Activated CD4-positive, CD25-positive, alpha-beta regulatory T cell treated with anti-CD3 and anti-CD28 coated beads, Interleukin-2, amount 50 U/mL, for 24 hours (primary cell): ENCODE data around the gene PTPRN2.

Experiments
- ATAC-seq, 2 donors: fragments of 150-1000 bp; cut with Tn5 transposase; one replicate each; pipeline ENCODE4 v1.10.0; 2021; ENCODE audit warnings: mild to moderate bottlenecking in 1 of 2, moderate library complexity in 1 of 2

Gene PTPRN2

GRCh38 chr7:158576050-158576762 lies 11.4 kb downstream of the PTPRN2 start:
- no peak for ATAC-seq

- no peak for ATAC-seq
Observed at GRCh38 chr7:158574308-158575036, 13.2 kb downstream of the PTPRN2 start.

GRCh38 chr7:158573310-158573709 lies 14.3 kb downstream of the PTPRN2 start:
- ATAC-seq: no peak

DNA sequence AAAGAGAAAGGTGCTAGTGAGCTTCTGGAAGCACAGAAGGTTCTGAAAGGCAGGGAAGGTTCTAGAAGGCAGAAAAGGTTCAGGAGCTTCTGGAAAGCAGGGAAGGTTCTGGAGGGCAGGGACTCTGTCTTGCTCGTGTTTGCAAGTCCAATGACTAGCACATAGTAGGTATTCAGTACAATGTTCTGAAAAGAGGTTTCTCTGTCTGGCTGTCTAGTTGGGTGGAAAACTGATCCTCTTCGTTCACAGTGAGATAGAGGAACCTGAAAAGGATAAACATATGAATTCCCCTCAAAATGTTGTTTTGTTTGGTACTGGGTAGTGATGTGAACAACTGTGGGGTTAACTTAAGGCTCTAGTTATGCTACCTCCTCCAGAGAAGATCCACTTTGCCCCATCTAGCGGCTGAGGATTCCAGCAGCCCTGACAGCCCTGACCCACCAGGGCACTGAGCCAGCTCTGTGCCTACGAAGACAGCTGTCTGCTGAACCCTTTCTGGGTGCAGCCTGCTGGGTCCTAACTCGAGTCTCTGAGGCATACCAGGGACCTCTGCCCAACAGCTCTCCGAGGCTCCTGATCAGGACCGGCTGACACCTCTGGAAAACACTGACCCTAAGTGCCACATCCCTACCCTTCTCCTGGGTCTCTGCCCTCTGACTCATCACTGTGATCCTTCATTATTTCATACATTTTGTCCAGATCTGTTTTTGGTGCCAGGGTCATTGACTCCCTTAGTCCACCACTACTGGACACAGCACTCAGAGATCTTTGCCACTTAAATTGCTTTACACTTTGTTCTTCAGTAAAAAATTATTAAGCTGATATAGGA lies 15.4 kb downstream of the PTPRN2 start:
- ATAC-seq: no peak

GRCh38 chr7:158570449-158571170 lies 17.0 kb downstream of the PTPRN2 start:
- ATAC-seq: no peak

DNA sequence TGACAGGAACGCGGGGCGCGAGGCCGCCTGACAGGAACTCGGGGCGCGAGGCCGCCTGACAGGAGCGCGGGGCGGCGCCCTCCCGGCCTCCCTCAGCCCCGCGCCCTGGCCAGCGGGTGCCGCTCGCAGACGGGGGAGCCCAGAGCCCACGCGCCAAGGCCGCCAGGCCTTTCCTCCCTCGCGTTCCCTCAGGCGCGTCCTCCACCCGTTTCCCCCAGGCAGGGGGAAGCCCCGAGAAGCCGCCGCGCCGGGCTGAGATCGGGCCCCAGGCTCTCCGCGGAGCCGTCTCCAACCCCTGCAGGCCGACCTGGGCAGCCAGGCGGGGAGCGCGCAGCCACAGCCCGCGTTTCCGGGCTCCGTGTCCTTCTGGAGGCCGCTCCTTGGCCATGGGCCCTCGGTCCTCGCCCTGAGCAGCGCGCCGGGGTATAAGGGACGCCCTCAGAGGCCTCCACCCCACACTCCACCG lies 17.7 kb downstream of the PTPRN2 start:
- no peak for ATAC-seq

GRCh38 chr7:158568974-158569857 lies 18.4 kb downstream of the PTPRN2 start:
- ATAC-seq: no peak

- no peak for ATAC-seq
Observed at GRCh38 chr7:158567153-158567603, 20.4 kb downstream of the PTPRN2 start.

DNA sequence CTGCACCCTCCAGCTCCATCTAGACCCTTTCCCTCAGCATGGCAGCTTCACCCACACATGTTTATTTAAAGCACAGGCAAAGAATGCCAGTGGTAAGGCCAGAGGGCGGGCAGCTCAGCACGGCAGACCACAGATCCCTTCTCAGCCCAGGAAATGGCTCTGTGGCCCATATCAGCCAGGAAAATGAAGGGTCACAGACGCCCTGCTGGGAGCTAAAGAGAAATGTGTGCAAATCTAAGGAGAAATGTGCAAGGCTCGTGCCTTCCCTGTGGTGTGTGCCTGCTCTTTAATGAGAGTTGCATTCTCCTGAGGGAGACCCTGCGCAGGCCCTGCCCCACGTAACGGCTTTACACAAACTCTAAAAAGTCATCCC lies 23.0 kb downstream of the PTPRN2 start:
- ATAC-seq: no peak

- ATAC-seq: no peak
Observed at GRCh38 chr7:158563911-158564662, 23.5 kb downstream of the PTPRN2 start.

- ATAC-seq: no peak
Observed at GRCh38 chr7:158563051-158563450, 24.6 kb downstream of the PTPRN2 start.

GRCh38 chr7:158562517-158562916 lies 25.1 kb downstream of the PTPRN2 start:
- no peak for ATAC-seq

- no peak for ATAC-seq
Observed at GRCh38 chr7:158561659-158562058, 26.0 kb downstream of the PTPRN2 start.

- ATAC-seq: no peak
Observed at GRCh38 chr7:158560386-158560785, 27.2 kb downstream of the PTPRN2 start.

DNA sequence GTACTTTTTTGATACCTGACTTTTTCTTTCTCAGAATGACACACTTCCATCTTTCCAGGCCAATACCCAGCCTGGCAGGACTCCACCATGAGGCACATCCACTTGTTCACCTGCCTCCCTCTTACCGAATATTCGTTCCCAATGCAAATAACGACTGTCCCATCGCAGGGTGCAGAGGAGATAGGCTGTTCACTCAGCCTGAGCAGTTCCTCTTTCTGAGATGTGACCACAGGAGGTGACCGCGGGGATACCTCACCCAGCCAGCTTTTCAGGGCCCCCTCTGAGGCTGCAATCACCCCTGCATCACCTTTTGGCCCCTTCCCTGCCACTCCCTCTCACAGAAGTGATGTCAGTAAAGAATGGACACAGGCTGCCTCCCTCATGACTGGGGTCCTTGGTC lies 28.3 kb downstream of the PTPRN2 start:
- ATAC-seq: no peak

GRCh38 chr7:158558816-158559215 lies 28.8 kb downstream of the PTPRN2 start:
- ATAC-seq: no peak

DNA sequence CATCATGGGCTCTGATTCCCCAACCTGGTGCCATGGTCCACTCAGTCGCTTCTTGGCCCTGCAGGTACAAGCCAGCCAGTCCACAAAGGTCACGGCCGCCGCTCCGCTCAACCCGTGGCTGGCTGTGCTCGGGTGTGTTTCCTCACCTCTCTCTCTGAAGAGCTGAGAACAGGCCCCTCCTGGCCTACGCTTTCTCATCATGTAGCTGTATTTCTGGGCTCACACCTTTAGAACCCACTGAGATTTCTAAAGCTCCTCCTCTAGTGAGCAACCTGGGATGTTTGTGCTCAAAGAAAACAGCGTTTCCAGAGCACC lies 30.2 kb downstream of the PTPRN2 start:
- ATAC-seq: no peak

GRCh38 chr7:158556721-158557440 lies 30.7 kb downstream of the PTPRN2 start:
- no peak for ATAC-seq

DNA sequence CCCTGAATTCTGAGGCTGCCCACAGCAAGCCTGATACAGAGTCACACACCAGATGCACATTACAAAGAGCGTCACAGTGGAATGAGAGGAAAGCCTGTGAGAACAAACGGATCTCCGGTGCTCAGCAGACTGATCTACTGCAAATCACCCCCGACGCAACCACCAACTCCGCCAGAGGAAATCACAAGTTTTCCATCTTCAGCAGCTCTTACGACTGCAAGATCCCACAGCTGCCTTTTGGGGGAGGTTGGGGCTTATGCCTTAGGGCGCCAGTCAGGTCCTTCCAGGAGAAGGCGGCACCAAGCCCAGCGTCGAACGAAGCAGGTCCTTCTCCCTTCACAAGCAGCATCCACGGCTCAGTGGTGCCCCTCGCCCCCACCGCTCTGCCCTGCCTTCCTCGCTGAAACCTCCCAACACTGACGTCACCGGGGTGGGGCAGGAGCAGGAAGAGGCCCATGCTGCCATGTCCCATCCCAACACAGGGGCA lies 32.5 kb downstream of the PTPRN2 start:
- no peak for ATAC-seq

- ATAC-seq: no peak
Observed at GRCh38 chr7:158550886-158551452, 36.7 kb downstream of the PTPRN2 start.
